K562 (cell line): ENCODE measurements around the gene SF3B4. TPM values are rescaled to one million over a fixed set of nuclear protein-coding genes. Genes with fewer than 3 reads are reported as not detected.

ENCODE experiments used
- ERF ChIP-seq: fragments of 450-650 bp; formaldehyde crosslinking; IDR thresholded peaks from 2 replicates; pipeline ENCODE4 v1.4.0; 2020; ENCODE audit warnings: mild to moderate bottlenecking, mixed read lengths
- FIP1L1 ChIP-seq: fragments of 200-400 bp; formaldehyde crosslinking; IDR thresholded peaks from 2 replicates; pipeline ENCODE4 v1.6.1; 2018; ENCODE audit warnings: mild to moderate bottlenecking, low read depth, low read length; ENCODE audit not compliant: poor library complexity, severe bottlenecking
- HDAC2 ChIP-seq: fragments of 450-650 bp; IDR thresholded peaks from 2 replicates; pipeline ENCODE4 v1.6.1; 2016; ENCODE audit warnings: mild to moderate bottlenecking
- IFI16 ChIP-seq: fragments of 250-450 bp; sonication (Bioruptor Pico); IDR thresholded peaks from 2 replicates; pipeline ENCODE4 v2.1.2; 2022; ENCODE audit warnings: mild to moderate bottlenecking, inconsistent platforms
- KDM1A ChIP-seq, 2 experiments: fragments of 450-650 bp; IDR thresholded peaks; 2 replicates each; pipeline ENCODE4 v1.6.1; 2016; ENCODE audit warnings: mild to moderate bottlenecking in 2 of 2
- MTF1 ChIP-seq: fragments of 250-450 bp; sonication (Bioruptor Pico); IDR thresholded peaks from 2 replicates; pipeline ENCODE4 v1.9.0; 2021; ENCODE audit warnings: moderate library complexity, mild to moderate bottlenecking, inconsistent platforms, borderline replicate concordance
- PHF20 ChIP-seq: fragments of 450-650 bp; IDR thresholded peaks from 2 replicates; pipeline ENCODE4 v1.6.1; 2018; ENCODE audit not compliant: partially characterized antibody
- POLR2A ChIP-seq: fragments of 450-650 bp; conservative IDR thresholded peaks from 2 replicates; pipeline ENCODE4 v1.6.1; 2016
- POLR2G ChIP-seq: fragments of 200-400 bp; formaldehyde crosslinking; IDR thresholded peaks from 2 replicates; pipeline ENCODE4 v1.6.1; 2017; ENCODE audit warnings: low read depth, mild to moderate bottlenecking, antibody characterized with exemption, low read length, moderate library complexity
- RCOR1 ChIP-seq, 2 experiments: IDR thresholded peaks; 2 replicates each; pipeline ENCODE4 v1.6.1; 2012; ENCODE audit warnings: low read depth in 2 of 2, low read length in 2 of 2, borderline replicate concordance in 1 of 2, improper control_type of control experiment in 1 of 2
- SMARCA5 ChIP-seq: fragments of 450-650 bp; IDR thresholded peaks from 2 replicates; pipeline ENCODE4 v1.6.1; 2016
- SP2 ChIP-seq: IDR thresholded peaks from 2 replicates; pipeline ENCODE4 v1.6.1; 2011; ENCODE audit warnings: mild to moderate bottlenecking, low read depth, low read length, moderate library complexity; ENCODE audit not compliant: poor library complexity, severe bottlenecking; ENCODE audit errors: extremely low read depth
- ZNF318 ChIP-seq, 2 experiments: fragments of 450-650 bp; IDR thresholded peaks; 2 replicates each; pipeline ENCODE4 v1.6.1; 2016; ENCODE audit warnings: mild to moderate bottlenecking in 2 of 2, borderline replicate concordance in 1 of 2, low read depth in 1 of 2, moderate library complexity in 1 of 2
- polyA plus RNA-seq, 8 experiments: library from polyadenylated mRNA; depleted of rRNA in 4 of 8; stranded (reverse) in 5 of 8; unstranded in 3 of 8; fragments of >200 nt; fragmentation: Nextera tagmentation in 2 of 8; fragmentation: Illumina TruSeq in 1 of 8; extraction: Ambion mirVana in 2 of 8; extraction: Trizol in 1 of 8; gene quantifications; 2 replicates each; pipeline versions ENCODE4 v1.2.1 to v1.2.3, GENCODE V29; 2011 to 2014; ENCODE audit warnings: inconsistent platforms in 1 of 8, missing spikeins in 1 of 8
- total RNA-seq, 7 experiments: library from RNA; depleted of rRNA in 6 of 7; stranded (reverse); fragments of >200 nt in 6 of 7; fragmentation: Illumina TruSeq in 2 of 7; extraction: Trizol in 2 of 7; gene quantifications; 2 replicates each; pipeline versions ENCODE4 v1.2.1 to v1.2.3, GENCODE V29; 2011 to 2021; ENCODE audit warnings: low replicate concordance in 1 of 7

Gene SF3B4
- total and polyA plus RNA-seq, 9 of the 15 experiments (the other 6 are each of a cell fraction or from before 2014, with no cell fraction given), result 3.0 to 88.0 (median 26.1) TPM

GRCh38 chr1:149883598-149884247 lies 43.9 kb downstream of the SF3B4 start (continued):
- TF ChIP-seq ZNF318 (IDR thresholded peaks at IDR 0.05; ENCODE audit: borderline replicate concordance in 1 of 2, low read depth in 1 of 2) (no peak), ERF (no peak), KDM1A (IDR thresholded peaks at IDR 0.05) (peak; percentile 32 to 58; a peak in 1 of 4 replicates), IFI16 (no peak), POLR2A (peak; percentile 27; the same call in 1 of the 2 replicates), MTF1 (no peak), FIP1L1 (peak; percentile 58), RCOR1 (IDR thresholded peaks at IDR 0.05; ENCODE audit: borderline replicate concordance in 1 of 2, low read depth in 2 of 2, low read length in 2 of 2) (peak in 1 of 2 experiments; percentile 41; a peak in 1 of 4 replicates), HDAC2 (0 out of 2 replicates have a peak, but pooled peaks have one; percentile 22), PHF20 (no peak), SP2 (no peak), POLR2G (0 out of 2 replicates have a peak, but pooled peaks have one; percentile 24), SMARCA5 (0 out of 2 replicates have a peak, but pooled peaks have one; percentile 21)
